Measurements from ENCODE around the gene EXD3.

DNA sequence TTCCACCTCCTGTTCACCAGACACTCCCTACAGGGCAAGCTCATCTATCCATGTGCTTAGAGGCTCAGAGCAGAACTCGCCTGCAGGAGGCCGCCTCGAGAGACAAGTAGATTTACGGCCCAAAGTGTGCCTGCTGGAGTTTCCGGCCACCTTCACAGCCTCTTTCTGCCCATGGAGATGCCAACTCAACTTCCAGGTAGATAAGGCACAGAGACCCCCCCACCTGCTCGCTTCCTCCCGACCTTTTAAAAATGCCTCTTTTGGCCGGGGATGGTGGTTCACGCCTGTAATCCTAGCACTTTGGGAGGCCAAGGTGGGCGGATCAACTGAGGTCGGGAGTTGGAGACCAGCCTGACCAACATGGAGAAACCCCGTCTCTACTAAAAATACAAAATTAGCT is 46.6 kb downstream of the EXD3 start:
- TF ChIP-seq ZNF331 (CRISPR knock-in tag; IDR thresholded peaks at IDR 0.05) = no peak
- TF ChIP-seq ZNF570 (CRISPR knock-in tag; IDR thresholded peaks at IDR 0.05; ENCODE audit: borderline replicate concordance) = no peak
- TF ChIP-seq BCL6 (CRISPR knock-in tag; IDR thresholded peaks at IDR 0.05) = no peak
- no peak for TF ChIP-seq RFX5 (IDR thresholded peaks at IDR 0.05; ENCODE audit: low read depth, low read length)
- TF ChIP-seq, protein P1, sequence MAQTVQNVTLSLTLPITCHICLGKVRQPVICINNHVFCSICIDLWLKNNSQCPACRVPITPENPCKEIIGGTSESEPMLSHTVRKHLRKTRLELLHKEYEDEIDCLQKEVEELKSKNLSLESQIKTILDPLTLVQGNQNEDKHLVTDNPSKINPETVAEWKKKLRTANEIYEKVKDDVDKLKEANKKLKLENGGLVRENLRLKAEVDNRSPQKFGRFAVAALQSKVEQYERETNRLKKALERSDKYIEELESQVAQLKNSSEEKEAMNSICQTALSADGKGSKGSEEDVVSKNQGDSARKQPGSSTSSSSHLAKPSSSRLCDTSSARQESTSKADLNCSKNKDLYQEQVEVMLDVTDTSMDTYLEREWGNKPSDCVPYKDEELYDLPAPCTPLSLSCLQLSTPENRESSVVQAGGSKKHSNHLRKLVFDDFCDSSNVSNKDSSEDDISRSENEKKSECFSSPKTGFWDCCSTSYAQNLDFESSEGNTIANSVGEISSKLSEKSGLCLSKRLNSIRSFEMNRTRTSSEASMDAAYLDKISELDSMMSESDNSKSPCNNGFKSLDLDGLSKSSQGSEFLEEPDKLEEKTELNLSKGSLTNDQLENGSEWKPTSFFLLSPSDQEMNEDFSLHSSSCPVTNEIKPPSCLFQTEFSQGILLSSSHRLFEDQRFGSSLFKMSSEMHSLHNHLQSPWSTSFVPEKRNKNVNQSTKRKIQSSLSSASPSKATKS (CRISPR knock-in tag; IDR thresholded peaks at IDR 0.05) = no peak
- TF ChIP-seq, protein P2, sequence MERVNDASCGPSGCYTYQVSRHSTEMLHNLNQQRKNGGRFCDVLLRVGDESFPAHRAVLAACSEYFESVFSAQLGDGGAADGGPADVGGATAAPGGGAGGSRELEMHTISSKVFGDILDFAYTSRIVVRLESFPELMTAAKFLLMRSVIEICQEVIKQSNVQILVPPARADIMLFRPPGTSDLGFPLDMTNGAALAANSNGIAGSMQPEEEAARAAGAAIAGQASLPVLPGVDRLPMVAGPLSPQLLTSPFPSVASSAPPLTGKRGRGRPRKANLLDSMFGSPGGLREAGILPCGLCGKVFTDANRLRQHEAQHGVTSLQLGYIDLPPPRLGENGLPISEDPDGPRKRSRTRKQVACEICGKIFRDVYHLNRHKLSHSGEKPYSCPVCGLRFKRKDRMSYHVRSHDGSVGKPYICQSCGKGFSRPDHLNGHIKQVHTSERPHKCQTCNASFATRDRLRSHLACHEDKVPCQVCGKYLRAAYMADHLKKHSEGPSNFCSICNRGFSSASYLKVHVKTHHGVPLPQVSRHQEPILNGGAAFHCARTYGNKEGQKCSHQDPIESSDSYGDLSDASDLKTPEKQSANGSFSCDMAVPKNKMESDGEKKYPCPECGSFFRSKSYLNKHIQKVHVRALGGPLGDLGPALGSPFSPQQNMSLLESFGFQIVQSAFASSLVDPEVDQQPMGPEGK (CRISPR knock-in tag; IDR thresholded peaks at IDR 0.05) = no peak
- TF ChIP-seq SIN3A (IDR thresholded peaks at IDR 0.05; ENCODE audit: borderline replicate concordance, low read depth, low read length) = no peak
- no peak for TF ChIP-seq POLR2A (IDR thresholded peaks at IDR 0.05; ENCODE audit: insufficient read depth in 1 of 2, low read depth in 2 of 2, low read length in 2 of 2)
